ENCODE data around the gene HAPSTR1. TPM values are rescaled to one million over a fixed set of nuclear protein-coding genes. Genes with fewer than 3 reads are reported as not detected.
A peak's percentile ranks its signal among the peaks of the same experiment; 100 is the strongest.

HAPSTR1 gene
- total RNA-seq, 2 experiments from 2014 or later = 52.5 to 53.4 TPM

DNA sequence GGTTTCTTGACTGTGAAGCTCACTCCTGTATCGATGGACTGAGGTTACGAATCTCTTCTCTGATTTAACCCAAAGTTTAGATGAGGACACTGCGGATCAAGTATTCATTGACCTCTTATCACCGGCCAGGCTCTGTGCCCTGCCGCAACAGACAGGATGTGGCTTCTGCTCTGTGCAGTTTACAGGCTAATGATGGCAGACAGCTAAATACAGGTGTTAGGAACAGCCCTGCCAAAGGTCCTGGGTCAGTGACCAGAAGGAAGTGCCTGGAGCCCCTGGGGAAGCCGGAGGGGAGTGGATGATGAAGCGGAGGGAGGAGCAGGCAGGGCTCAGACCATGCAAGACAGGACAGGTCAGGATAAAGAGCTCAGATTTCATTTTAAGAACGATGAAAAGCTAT lies 44.4 kb downstream of the HAPSTR1 start:
- DNase-seq (peak; percentile 24), ATAC-seq (no peak)
- no peak overlapping the region for H3K27ac Mint-ChIP-seq
- ChIA-PET POLR2A (no interaction called here), CTCF (interaction anchor here (0.7 to 2.7 kb wide), 4 partner anchors 9 to 207 kb away, joined by 3 to 20 read pairs (median 4); no protein-coding TSS in a partner anchor)
- peaks cover 2% of the 10 kb centered on the region for H3K36me3 Mint-ChIP-seq (ENCODE audit: low read depth)
- TF ChIP-seq, protein P1, sequence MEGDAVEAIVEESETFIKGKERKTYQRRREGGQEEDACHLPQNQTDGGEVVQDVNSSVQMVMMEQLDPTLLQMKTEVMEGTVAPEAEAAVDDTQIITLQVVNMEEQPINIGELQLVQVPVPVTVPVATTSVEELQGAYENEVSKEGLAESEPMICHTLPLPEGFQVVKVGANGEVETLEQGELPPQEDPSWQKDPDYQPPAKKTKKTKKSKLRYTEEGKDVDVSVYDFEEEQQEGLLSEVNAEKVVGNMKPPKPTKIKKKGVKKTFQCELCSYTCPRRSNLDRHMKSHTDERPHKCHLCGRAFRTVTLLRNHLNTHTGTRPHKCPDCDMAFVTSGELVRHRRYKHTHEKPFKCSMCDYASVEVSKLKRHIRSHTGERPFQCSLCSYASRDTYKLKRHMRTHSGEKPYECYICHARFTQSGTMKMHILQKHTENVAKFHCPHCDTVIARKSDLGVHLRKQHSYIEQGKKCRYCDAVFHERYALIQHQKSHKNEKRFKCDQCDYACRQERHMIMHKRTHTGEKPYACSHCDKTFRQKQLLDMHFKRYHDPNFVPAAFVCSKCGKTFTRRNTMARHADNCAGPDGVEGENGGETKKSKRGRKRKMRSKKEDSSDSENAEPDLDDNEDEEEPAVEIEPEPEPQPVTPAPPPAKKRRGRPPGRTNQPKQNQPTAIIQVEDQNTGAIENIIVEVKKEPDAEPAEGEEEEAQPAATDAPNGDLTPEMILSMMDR (IDR thresholded peaks at IDR 0.05) = no peak
- intact Hi-C loops (cut with micrococcal nuclease) = no loop called here
- peaks cover 2% of the 10 kb centered on the region for H3K27me3 Mint-ChIP-seq
- no peaks in the 10 kb centered on the region for H3K9me3 Mint-ChIP-seq
- peaks cover 22% of the 10 kb centered on the region for H3K4me1 Mint-ChIP-seq (ENCODE audit: low read depth)
- no peak overlapping the region for H3K4me3 Mint-ChIP-seq

DNA sequence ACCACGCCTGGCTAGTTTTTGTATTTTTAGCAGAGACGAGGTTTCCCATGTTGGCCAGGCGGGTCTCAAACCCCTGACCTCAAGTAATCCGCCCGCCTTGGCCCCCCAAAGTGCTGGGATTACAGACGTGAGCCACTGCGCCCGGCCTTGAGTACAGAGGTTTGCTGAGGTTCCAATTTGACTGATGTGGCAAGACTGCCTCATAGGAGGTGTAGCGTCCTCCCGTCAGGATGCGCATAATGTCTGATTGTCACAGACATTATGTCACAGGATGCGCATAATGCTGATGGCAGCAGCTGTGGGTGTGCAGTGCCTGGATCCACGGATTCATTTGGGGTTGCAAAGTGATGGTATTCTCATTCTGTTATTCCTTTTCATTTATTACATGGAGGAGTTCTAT lies 45.2 kb downstream of the HAPSTR1 start:
- H3K27me3 Mint-ChIP-seq = peaks cover 2% of the 10 kb centered on the region
- TF ChIP-seq, protein P1 (IDR thresholded peaks at IDR 0.05) = no peak
- DNase-seq (no peak), ATAC-seq (no peak)
- ChIA-PET CTCF (interaction anchor here (1.0 to 1.4 kb wide), 2 partner anchors 128 to 256 kb away, joined by 4 to 6 read pairs; no protein-coding TSS in a partner anchor), POLR2A (no interaction called here)
- no peak overlapping the region for H3K27ac Mint-ChIP-seq
- intact Hi-C loops (cut with micrococcal nuclease) = no loop called here
- peaks cover 2% of the 10 kb centered on the region for H3K36me3 Mint-ChIP-seq (ENCODE audit: low read depth)
- H3K4me3 Mint-ChIP-seq = no peak overlapping the region
- H3K4me1 Mint-ChIP-seq (ENCODE audit: low read depth) = peaks cover 19% of the 10 kb centered on the region
- no peaks in the 10 kb centered on the region for H3K9me3 Mint-ChIP-seq

DNA sequence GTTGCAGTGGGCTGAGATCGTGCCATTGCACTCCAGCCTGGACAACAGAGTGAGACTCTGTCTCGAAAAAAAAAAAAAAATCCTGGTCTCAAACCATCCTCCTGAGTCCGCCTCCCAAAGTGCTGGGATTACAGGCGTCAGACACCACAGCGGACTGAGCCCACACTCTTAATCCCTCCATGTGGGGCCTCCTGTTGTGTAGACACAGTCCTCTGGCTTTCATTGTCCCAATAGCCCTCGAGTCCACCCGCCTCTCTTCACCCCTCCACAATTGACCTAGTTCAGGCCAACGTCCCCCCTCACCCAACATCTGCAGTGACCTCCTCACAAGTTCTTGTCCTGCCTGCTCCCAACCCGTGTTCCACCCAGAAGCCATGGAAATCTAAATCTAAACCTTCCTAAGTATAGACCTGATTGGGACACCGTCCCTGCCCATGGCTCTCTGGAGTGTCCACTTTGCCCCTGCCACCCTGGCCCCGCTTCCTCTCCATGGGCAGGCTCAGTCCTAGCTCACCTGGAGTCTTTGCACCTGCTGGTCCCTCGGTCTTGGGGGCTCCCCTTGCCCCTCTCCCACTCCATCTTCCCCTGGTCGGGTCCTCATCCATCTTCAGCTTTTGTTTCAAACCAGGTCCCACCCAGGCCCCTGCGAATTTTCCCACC lies 46.7 kb downstream of the HAPSTR1 start:
- peaks cover 15% of the 10 kb centered on the region for H3K4me1 Mint-ChIP-seq (ENCODE audit: low read depth)
- TF ChIP-seq, protein P1 (IDR thresholded peaks at IDR 0.05) = no peak
- POLR2A ChIA-PET = interaction anchor here (0.6 to 1.2 kb wide), 2 partner anchors 52 to 484 kb away, joined by 3 read pairs; no protein-coding TSS in a partner anchor
- H3K4me3 Mint-ChIP-seq = no peak overlapping the region
- no peak for ATAC-seq
- no peaks in the 10 kb centered on the region for H3K9me3 Mint-ChIP-seq
- peaks cover 2% of the 10 kb centered on the region for H3K36me3 Mint-ChIP-seq (ENCODE audit: low read depth)
- intact Hi-C loops (cut with micrococcal nuclease) = no loop called here
- DNase-seq = no peak
- CTCF ChIA-PET = interaction anchor here (0.7 to 2.7 kb wide), 29 partner anchors 11 to 1042 kb away, joined by 3 to 15 read pairs (median 4); partner anchors contain the start of gene USP7
- H3K27ac Mint-ChIP-seq = no peak overlapping the region
- peaks cover 2% of the 10 kb centered on the region for H3K27me3 Mint-ChIP-seq

DNA sequence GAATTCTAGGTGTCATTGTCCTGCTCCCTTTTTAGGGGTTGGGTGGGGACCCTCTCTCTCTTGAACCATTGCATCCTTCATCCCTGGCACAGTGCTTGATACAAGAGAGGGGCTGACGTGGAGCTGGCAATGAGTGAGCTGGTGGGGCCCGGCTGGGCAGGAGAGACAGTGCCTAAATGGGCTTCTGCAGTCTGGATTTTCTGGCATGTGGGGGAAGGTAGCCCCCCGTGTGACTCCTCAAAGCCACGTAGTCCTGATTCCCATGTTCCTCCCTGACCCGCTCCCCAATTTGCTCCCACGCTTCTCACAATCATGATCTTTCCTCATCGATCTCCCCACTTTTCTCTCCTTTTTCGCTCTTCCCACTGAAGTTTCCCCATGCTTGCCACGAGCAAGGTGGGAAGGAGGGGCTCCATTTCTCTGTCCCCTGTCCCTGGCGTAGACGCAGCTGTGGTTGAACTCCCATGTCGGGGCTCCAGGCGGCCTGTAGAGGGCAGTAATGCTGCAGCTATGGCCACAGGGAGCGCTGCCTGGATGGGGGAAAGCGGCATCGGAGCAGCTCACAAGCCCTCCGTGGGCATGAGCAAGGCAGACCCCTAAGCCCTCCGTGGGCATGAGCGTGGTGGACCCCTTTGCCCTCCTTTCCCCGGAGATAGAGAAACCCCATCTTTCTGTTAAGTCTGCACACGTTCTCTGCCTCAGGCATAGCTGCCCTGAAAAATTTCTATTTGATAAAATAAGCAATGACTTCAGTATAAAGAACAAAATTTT lies 47.5 kb downstream of the HAPSTR1 start:
- H3K9me3 Mint-ChIP-seq = no peaks in the 10 kb centered on the region
- H3K4me3 Mint-ChIP-seq = no peak overlapping the region
- intact Hi-C loops (cut with micrococcal nuclease) = no loop called here
- H3K36me3 Mint-ChIP-seq (ENCODE audit: low read depth) = peaks cover 2% of the 10 kb centered on the region
- TF ChIP-seq, protein P1 (IDR thresholded peaks at IDR 0.05) = peak; percentile 89
- no peak overlapping the region for H3K27ac Mint-ChIP-seq
- peaks cover 13% of the 10 kb centered on the region for H3K4me1 Mint-ChIP-seq (ENCODE audit: low read depth)
- peak; percentile 72 for ATAC-seq
- H3K27me3 Mint-ChIP-seq = peaks cover 2% of the 10 kb centered on the region
- DNase-seq = peak; percentile 79
- ChIA-PET CTCF (interaction anchor here (0.7 to 2.7 kb wide), 37 partner anchors 11 to 1042 kb away, joined by 3 to 15 read pairs (median 3); partner anchors contain the start of genes CARHSP1 and USP7), POLR2A (interaction anchor here (0.7 kb wide), 1 partner anchor 47 kb away, joined by 3 read pairs; no protein-coding TSS in a partner anchor)
